ENCODE results near the gene STXBP6.

Gene STXBP6

GRCh38 chr14:24789378-24789884 lies 260.5 kb downstream of the STXBP6 start:
- TF ChIP-seq TAF1 (IDR thresholded peaks at IDR 0.05; ENCODE audit: borderline replicate concordance, insufficient read depth, low read length) (no peak), REST (IDR thresholded peaks at IDR 0.05; ENCODE audit: insufficient read depth in 1 of 2, low read depth in 2 of 2, low read length in 2 of 2) (no peak), SIN3A (IDR thresholded peaks at IDR 0.05; ENCODE audit: borderline replicate concordance, insufficient read depth, low read length) (no peak), POLR2AphosphoS5 (IDR thresholded peaks at IDR 0.05; ENCODE audit: low read depth, low read length) (no peak), FOXP2 (optimal IDR thresholded peaks at IDR 0.05; ENCODE audit: borderline replicate concordance, extremely low read depth, extremely low read length, insufficient read depth) (no peak)

GRCh38 chr14:24785698-24786097 lies 264.2 kb downstream of the STXBP6 start:
- TF ChIP-seq TAF1 (IDR thresholded peaks at IDR 0.05; ENCODE audit: borderline replicate concordance, insufficient read depth, low read length) (no peak), POLR2AphosphoS5 (IDR thresholded peaks at IDR 0.05; ENCODE audit: low read depth, low read length) (no peak), SIN3A (IDR thresholded peaks at IDR 0.05; ENCODE audit: borderline replicate concordance, insufficient read depth, low read length) (no peak)

- no peak for TF ChIP-seq POLR2AphosphoS5 (IDR thresholded peaks at IDR 0.05; ENCODE audit: low read depth, low read length)
- TF ChIP-seq REST (IDR thresholded peaks at IDR 0.05; ENCODE audit: insufficient read depth in 1 of 2, low read depth in 2 of 2, low read length in 2 of 2), result no peak
- no peak for TF ChIP-seq FOXP2 (optimal IDR thresholded peaks at IDR 0.05; ENCODE audit: borderline replicate concordance, extremely low read depth, extremely low read length, insufficient read depth)
- no peak for TF ChIP-seq TAF1 (IDR thresholded peaks at IDR 0.05; ENCODE audit: borderline replicate concordance, insufficient read depth, low read length)
- no peak for TF ChIP-seq SIN3A (IDR thresholded peaks at IDR 0.05; ENCODE audit: borderline replicate concordance, insufficient read depth, low read length)
Observed at GRCh38 chr14:24784981-24785380, 265.0 kb downstream of the STXBP6 start.

GRCh38 chr14:24783791-24784190 lies 266.2 kb downstream of the STXBP6 start:
- TF ChIP-seq SIN3A (IDR thresholded peaks at IDR 0.05; ENCODE audit: borderline replicate concordance, insufficient read depth, low read length), result no peak
- TF ChIP-seq FOXP2 (optimal IDR thresholded peaks at IDR 0.05; ENCODE audit: borderline replicate concordance, extremely low read depth, extremely low read length, insufficient read depth), result no peak
- no peak for TF ChIP-seq REST (IDR thresholded peaks at IDR 0.05; ENCODE audit: insufficient read depth in 1 of 2, low read depth in 2 of 2, low read length in 2 of 2)
- no peak for TF ChIP-seq POLR2AphosphoS5 (IDR thresholded peaks at IDR 0.05; ENCODE audit: low read depth, low read length)
- TF ChIP-seq TAF1 (IDR thresholded peaks at IDR 0.05; ENCODE audit: borderline replicate concordance, insufficient read depth, low read length), result no peak

- TF ChIP-seq TAF1 (IDR thresholded peaks at IDR 0.05; ENCODE audit: borderline replicate concordance, insufficient read depth, low read length) (no peak), POLR2AphosphoS5 (IDR thresholded peaks at IDR 0.05; ENCODE audit: low read depth, low read length) (no peak), SIN3A (IDR thresholded peaks at IDR 0.05; ENCODE audit: borderline replicate concordance, insufficient read depth, low read length) (no peak), FOXP2 (optimal IDR thresholded peaks at IDR 0.05; ENCODE audit: borderline replicate concordance, extremely low read depth, extremely low read length, insufficient read depth) (no peak), REST (IDR thresholded peaks at IDR 0.05; ENCODE audit: insufficient read depth in 1 of 2, low read depth in 2 of 2, low read length in 2 of 2) (no peak)
Observed at GRCh38 chr14:24780281-24780680, 269.7 kb downstream of the STXBP6 start.
